ENCODE results near the gene LHFPL4. TPM values are rescaled to one million over a fixed set of nuclear protein-coding genes. Genes with fewer than 3 reads are reported as not detected.

LHFPL4 gene
- total RNA-seq, 1 experiment from 2014 or later, result 16.3 TPM

GRCh38 chr3:9473496-9474065, 80.0 kb downstream of the LHFPL4 start:
- Histone ChIP-seq H3K56ac (ENCODE audit: insufficient read length, low read depth, low read length) (no peak overlapping the region), H3K27ac (ENCODE audit: insufficient read length, low read depth, low read length) (no peak overlapping the region), H2AK5ac (ENCODE audit: insufficient read length, low read length) (no peak overlapping the region), H2BK12ac (ENCODE audit: insufficient read length, low read depth, low read length) (no peak overlapping the region), H2BK5ac (ENCODE audit: insufficient read length, low read length) (no peak overlapping the region), H2BK20ac (ENCODE audit: low read depth, low read length, poor library complexity, severe bottlenecking) (no peak overlapping the region), H3K9ac (ENCODE audit: extremely low read depth, insufficient read length, low read length) (no peak overlapping the region), H3K18ac (ENCODE audit: insufficient read length, low read depth, low read length) (no peak overlapping the region), H4K91ac (ENCODE audit: insufficient read length, low read depth, low read length) (no peak overlapping the region), H3K4me1 (ENCODE audit: insufficient read depth, low read length) (no peaks in the 10 kb centered on the region), H3T11ph (ENCODE audit: low read length) (no peak overlapping the region), H2BK15ac (ENCODE audit: low read depth, low read length) (no peak overlapping the region), H3K79me1 (ENCODE audit: insufficient read depth, low read depth, low read length, poor library complexity, severe bottlenecking) (no peaks in the 10 kb centered on the region), H3K27me3 (ENCODE audit: insufficient read depth, low read length) (no peaks in the 10 kb centered on the region), H3K4me2 (ENCODE audit: insufficient read depth, insufficient read length, low read length) (no peak overlapping the region), H2AFZ (ENCODE audit: low read length) (no peak overlapping the region), H4K8ac (replicated peaks; ENCODE audit: insufficient read length, low read depth, low read length) (no peak overlapping the region), H3K14ac (ENCODE audit: insufficient read depth, low read length) (no peak overlapping the region), H4K5ac (ENCODE audit: insufficient read length, low read depth, low read length) (no peak overlapping the region), H3K9me3 (ENCODE audit: control insufficient read depth, low read depth, low read length) (no peaks in the 10 kb centered on the region), H3K4ac (ENCODE audit: low read depth, low read length) (no peak overlapping the region), H3K23me2 (ENCODE audit: insufficient read length, low read depth, low read length, poor library complexity, severe bottlenecking) (no peaks in the 10 kb centered on the region), H2BK120ac (ENCODE audit: low read depth, low read length, poor library complexity, severe bottlenecking) (no peak overlapping the region), H3K79me2 (ENCODE audit: insufficient read depth, low read length) (no peaks in the 10 kb centered on the region; the same call in 1 of the 2 replicates), H4K20me1 (ENCODE audit: control insufficient read depth, insufficient read depth, insufficient read length) (no peaks in the 10 kb centered on the region), H3K23ac (ENCODE audit: insufficient read length, low read depth, low read length) (no peak overlapping the region)
- no peak for DNase-seq
- Mint-ChIP-seq H3K4me3 (no peak overlapping the region), H3K27me3 (ENCODE audit: low read depth) (no peaks in the 10 kb centered on the region), H3K36me3 (ENCODE audit: insufficient read depth in 1 of 3, low read depth in 3 of 3) (peaks cover 65 to 92% (median 87%) of the 10 kb centered on the region in 3 experiments; a peak in 6 of 7 replicates), H3K27ac (no peak overlapping the region), H3K9me3 (no peaks in the 10 kb centered on the region), H3K4me1 (no peaks in the 10 kb centered on the region)
- no peak for TF ChIP-seq CTCF (conservative IDR thresholded peaks at IDR 0.05)

Data from H9 (cell line).